H7 (cell line): Measurements from ENCODE around the gene GRIK4. TPM values are rescaled to one million over a fixed set of nuclear protein-coding genes. Genes with fewer than 3 reads are reported as not detected.

Experiments
- DNase-seq: peaks from one replicate; pipeline ENCODE4 v3.0.0; 2012
- H3K27me3 ChIP-seq: 2 replicates; pipeline ENCODE4 v1.6.0; 2011; ENCODE audit warnings: mild to moderate bottlenecking, low read length; ENCODE audit not compliant: control insufficient read depth, insufficient read depth
- H3K36me3 ChIP-seq: replicated peaks from 2 replicates; pipeline ENCODE4 v1.5.1; 2011; ENCODE audit warnings: low read length; ENCODE audit not compliant: control insufficient read depth, insufficient read depth
- H3K4me3 ChIP-seq: 2 replicates; pipeline ENCODE4 v1.5.1; 2011; ENCODE audit warnings: low read depth, mild to moderate bottlenecking, control low read depth, low read length, moderate library complexity; ENCODE audit not compliant: insufficient read depth
- total RNA-seq: library from RNA; depleted of rRNA; stranded (reverse); fragments of >200 nt; shearing (Covaris generic); gene quantifications from 2 replicates; pipeline ENCODE4 v1.2.3, GENCODE V29; 2014

The GRIK4 gene
- total RNA-seq, 1 experiment from 2014 or later, result 1.0 TPM

- DNase-seq, result no peak
- Histone ChIP-seq H3K27me3 (no peaks in the 10 kb centered on the region), H3K36me3 (no peaks in the 10 kb centered on the region), H3K4me3 (no peak overlapping the region)
Measured at GRCh38 chr11:120940160-120940848, 428.8 kb downstream of the GRIK4 start.

- Histone ChIP-seq H3K27me3 (no peaks in the 10 kb centered on the region), H3K4me3 (no peak overlapping the region), H3K36me3 (no peaks in the 10 kb centered on the region)
- DNase-seq, result no peak
Measured at GRCh38 chr11:120941000-120941399, 429.5 kb downstream of the GRIK4 start.

- Histone ChIP-seq H3K36me3 (no peaks in the 10 kb centered on the region), H3K27me3 (no peaks in the 10 kb centered on the region), H3K4me3 (no peak overlapping the region)
- no peak for DNase-seq
Measured at GRCh38 chr11:120942701-120943100, 431.2 kb downstream of the GRIK4 start.

- Histone ChIP-seq H3K36me3 (no peaks in the 10 kb centered on the region), H3K27me3 (no peaks in the 10 kb centered on the region), H3K4me3 (no peak overlapping the region)
- DNase-seq, result no peak
Measured at GRCh38 chr11:120945042-120945441, 433.5 kb downstream of the GRIK4 start.

- H3K27me3 ChIP-seq, result 0 out of 2 replicates have a peak, but pooled peaks cover 2% of the 10 kb centered on the region
- H3K4me3 ChIP-seq, result no peak overlapping the region
- no peak for DNase-seq
- H3K36me3 ChIP-seq, result no peaks in the 10 kb centered on the region
Measured at GRCh38 chr11:120950880-120951279, 439.3 kb downstream of the GRIK4 start.

- H3K27me3 ChIP-seq, result 0 out of 2 replicates have a peak, but pooled peaks cover 2% of the 10 kb centered on the region
- peak; percentile 90 for DNase-seq
- no peaks in the 10 kb centered on the region for H3K36me3 ChIP-seq
- H3K4me3 ChIP-seq, result no peak overlapping the region; the same call in 1 of the 2 replicates
Measured at GRCh38 chr11:120952461-120953434, 441.2 kb downstream of the GRIK4 start.

- no peaks in the 10 kb centered on the region for H3K36me3 ChIP-seq
- H3K4me3 ChIP-seq, result no peak overlapping the region
- 0 out of 2 replicates have a peak, but pooled peaks cover 2% of the 10 kb centered on the region for H3K27me3 ChIP-seq
- DNase-seq, result no peak
Measured at GRCh38 chr11:120954381-120954780, 442.8 kb downstream of the GRIK4 start.

- Histone ChIP-seq H3K36me3 (no peaks in the 10 kb centered on the region), H3K27me3 (0 out of 2 replicates have a peak, but pooled peaks cover 2% of the 10 kb centered on the region), H3K4me3 (no peak overlapping the region)
- peak; percentile 80 for DNase-seq
Measured at GRCh38 chr11:120956710-120957495, 445.4 kb downstream of the GRIK4 start.

GRCh38 chr11:120958185-120958584 lies 446.6 kb downstream of the GRIK4 start:
- Histone ChIP-seq H3K36me3 (no peaks in the 10 kb centered on the region), H3K4me3 (no peak overlapping the region), H3K27me3 (no peaks in the 10 kb centered on the region; the same call in 1 of the 2 replicates)
- no peak for DNase-seq

GRCh38 chr11:120959189-120959588 lies 447.6 kb downstream of the GRIK4 start:
- Histone ChIP-seq H3K36me3 (no peaks in the 10 kb centered on the region), H3K4me3 (no peak overlapping the region), H3K27me3 (no peaks in the 10 kb centered on the region; the same call in 1 of the 2 replicates)
- no peak for DNase-seq

- no peaks in the 10 kb centered on the region for H3K36me3 ChIP-seq
- DNase-seq, result no peak
- H3K4me3 ChIP-seq, result no peak overlapping the region
- H3K27me3 ChIP-seq, result no peaks in the 10 kb centered on the region; the same call in 1 of the 2 replicates
Measured at GRCh38 chr11:120964857-120965256, 453.3 kb downstream of the GRIK4 start.

- DNase-seq, result no peak
- no peak overlapping the region for H3K4me3 ChIP-seq
Measured at GRCh38 chr11:120966840-120967239, 455.3 kb downstream of the GRIK4 start.

GRCh38 chr11:120969993-120970392 lies 458.4 kb downstream of the GRIK4 start:
- no peaks in the 10 kb centered on the region for H3K27me3 ChIP-seq
- no peaks in the 10 kb centered on the region for H3K36me3 ChIP-seq
- no peak for DNase-seq
- H3K4me3 ChIP-seq, result no peak overlapping the region

More at GRCh38 chr11:120966840-120967239, 455.3 kb downstream of the GRIK4 start:
- Histone ChIP-seq H3K27me3 (no peaks in the 10 kb centered on the region; the same call in 1 of the 2 replicates), H3K36me3 (no peaks in the 10 kb centered on the region)

- Histone ChIP-seq H3K27me3 (no peaks in the 10 kb centered on the region), H3K4me3 (no peak overlapping the region), H3K36me3 (no peaks in the 10 kb centered on the region)
- no peak for DNase-seq
Measured at GRCh38 chr11:120971825-120972224, 460.3 kb downstream of the GRIK4 start.
